GM12891 (cell line): ENCODE results near the gene MRPL4.
"Not testable (repeated sequence)": the region's sequence is repeated elsewhere in the genome, so short reads cannot be mapped to it uniquely, and the experiment has no call there.

ENCODE experiments used
- DNase-seq: peaks from one replicate; pipeline ENCODE4 v3.0.0; 2011; ENCODE audit warnings: low spot score; ENCODE audit not compliant: insufficient read length
- FAIRE-seq: peaks from 2 replicates; lab custom pipeline; 2011; peaks lifted over from hg19 to GRCh38; lab: Jason Lieb, UNC
- PAX5 ChIP-seq: IDR thresholded peaks from 2 replicates; pipeline ENCODE4 v1.6.1; 2011; ENCODE audit warnings: low read length, moderate library complexity, mild to moderate bottlenecking; ENCODE audit not compliant: insufficient read depth, severe bottlenecking
- POLR2A ChIP-seq: IDR thresholded peaks from 2 replicates; pipeline ENCODE4 v1.6.1; 2011; ENCODE audit warnings: low read depth, low read length, control low read depth
- POLR2AphosphoS5 ChIP-seq: IDR thresholded peaks from 2 replicates; pipeline ENCODE4 v1.6.1; 2011; ENCODE audit warnings: low read depth, low read length, control low read depth
- POU2F2 ChIP-seq: IDR thresholded peaks from 2 replicates; pipeline ENCODE4 v1.6.1; 2011; ENCODE audit warnings: low read depth, mild to moderate bottlenecking, control low read depth, low read length, moderate library complexity
- SPI1 ChIP-seq: IDR thresholded peaks from 2 replicates; pipeline ENCODE4 v1.6.1; 2011; ENCODE audit warnings: low read depth, low read length, control low read depth
- TAF1 ChIP-seq: IDR thresholded peaks from 2 replicates; pipeline ENCODE4 v1.6.1; 2011; ENCODE audit warnings: low read depth, low read length, control low read depth

MRPL4 gene

DNA sequence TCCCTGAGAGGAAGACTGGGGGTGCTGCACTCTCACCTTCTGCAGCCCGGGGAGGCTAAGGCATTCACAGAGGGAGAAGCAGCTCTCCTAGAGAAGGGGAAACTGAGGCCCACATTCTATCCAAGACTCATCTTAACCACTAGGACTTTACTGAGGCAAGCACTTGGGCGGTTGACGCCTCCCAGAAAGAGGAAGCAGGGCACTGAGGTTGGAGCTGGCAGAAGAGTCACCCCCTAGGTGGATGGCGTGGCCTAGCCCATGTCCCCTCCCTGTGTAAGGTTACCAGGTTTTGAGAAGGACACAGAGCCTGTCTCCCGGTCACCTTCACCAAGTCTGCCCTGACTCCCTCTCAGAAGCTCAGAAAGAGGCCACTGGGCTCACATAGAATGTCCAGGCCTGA, 23.6 kb upstream of the MRPL4 start:
- TF ChIP-seq POLR2AphosphoS5, result no peak
- TF ChIP-seq POU2F2, result no peak
- no peak for TF ChIP-seq POLR2A
- TF ChIP-seq SPI1, result no peak
- no peak for TF ChIP-seq TAF1
- TF ChIP-seq PAX5, result no peak
- DNase-seq (no peak), FAIRE-seq (no peak)

DNA sequence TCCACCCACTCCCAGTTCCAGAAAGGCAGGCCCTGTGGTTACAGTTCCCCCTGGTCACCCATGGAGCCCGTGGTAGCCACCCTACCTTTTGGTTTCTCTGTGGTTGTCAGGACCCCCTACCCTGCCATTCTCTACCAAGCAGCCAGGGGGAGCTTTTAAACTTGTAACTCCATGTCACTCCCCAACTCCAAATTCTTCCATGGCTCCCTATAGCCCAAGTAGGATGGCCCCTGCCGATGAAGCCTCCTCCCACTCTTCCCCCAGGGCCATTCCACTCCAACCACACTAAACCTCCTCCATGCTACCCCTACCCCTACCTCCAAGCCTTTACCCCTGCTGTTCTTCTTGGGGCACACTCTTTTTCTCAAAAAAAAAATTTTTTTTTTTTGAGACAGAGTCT, 23.1 kb upstream of the MRPL4 start:
- DNase-seq (no peak), FAIRE-seq (peak; percentile 85)
- TF ChIP-seq SPI1 (no peak), POLR2A (no peak), POLR2AphosphoS5 (no peak), TAF1 (no peak), POU2F2 (no peak), PAX5 (no peak)

DNA sequence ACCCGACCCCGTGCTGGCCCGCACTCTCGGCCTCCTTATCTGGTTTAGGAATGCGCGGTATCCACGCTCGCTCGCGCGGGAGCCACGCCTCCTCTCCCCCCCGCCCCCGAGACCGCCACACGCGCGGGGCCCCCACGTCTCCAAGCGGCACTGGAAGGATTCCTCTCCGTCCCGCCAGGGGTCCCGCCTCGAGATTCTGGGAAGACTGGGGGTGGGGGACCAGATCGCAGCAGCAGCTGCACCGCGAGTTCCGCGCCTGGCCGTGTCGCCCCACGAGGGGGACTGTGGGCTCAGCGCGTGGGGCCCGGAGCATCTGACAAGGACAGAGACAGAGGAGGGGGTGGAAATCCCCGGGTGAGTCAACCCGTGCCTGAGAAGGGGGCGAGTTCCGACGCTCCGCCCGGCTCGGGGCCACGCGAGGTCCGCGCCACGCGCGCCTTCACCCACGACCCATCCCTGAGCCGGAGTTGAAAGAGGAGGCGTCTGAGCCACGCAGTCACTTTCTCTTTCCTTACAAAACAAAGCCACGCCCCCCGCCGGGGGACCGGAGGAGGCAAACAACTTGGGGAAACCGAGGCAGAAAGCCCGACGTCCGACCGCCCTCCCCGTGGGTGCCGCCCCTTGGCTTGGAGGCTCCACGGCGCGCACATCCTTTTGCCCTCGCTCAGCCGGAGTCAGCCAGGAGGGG, 21.7 kb upstream of the MRPL4 start:
- TF ChIP-seq POU2F2, result no peak
- 0 out of 2 replicates have a peak, but pooled peaks have one; percentile 22 for TF ChIP-seq TAF1
- peak; percentile 20 for FAIRE-seq
- no peak for DNase-seq

DNA sequence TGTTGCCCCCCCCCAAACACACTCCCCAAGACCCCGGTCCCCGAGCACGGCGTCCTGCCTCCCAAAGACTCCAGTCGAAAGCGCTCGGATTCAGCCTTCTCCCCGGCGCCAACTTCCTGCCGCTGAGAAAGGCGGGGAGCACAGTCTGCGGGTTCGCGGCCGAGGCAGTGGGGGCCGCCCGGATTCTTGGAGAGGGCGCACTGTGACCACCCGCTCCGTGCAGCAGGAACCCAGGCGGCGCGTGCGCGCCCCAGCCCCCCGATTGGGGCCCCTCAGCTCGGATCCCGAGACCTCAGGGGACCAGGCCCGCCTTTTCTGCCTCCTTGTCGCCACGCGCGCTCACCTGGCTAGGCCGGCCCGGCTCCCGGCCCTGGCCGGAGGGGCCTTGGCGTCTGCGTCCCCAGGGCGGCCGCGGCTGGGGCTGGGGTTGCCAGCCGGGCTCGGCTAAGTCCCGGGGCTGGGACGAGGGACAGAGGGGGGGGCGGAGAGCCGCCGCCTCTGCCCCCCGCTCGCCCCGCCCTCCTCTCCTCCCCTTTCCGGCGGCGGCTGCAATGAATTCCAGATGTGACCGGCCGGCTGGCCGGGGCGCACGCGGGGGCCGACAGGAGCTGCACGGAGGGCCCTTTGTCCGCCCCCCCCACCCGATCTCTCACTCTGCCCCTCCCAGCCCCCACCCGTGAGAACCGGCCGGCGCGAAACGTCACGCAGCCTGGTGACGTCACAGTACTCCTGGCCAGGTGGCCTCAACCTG, 21.0 kb upstream of the MRPL4 start, which contains the start of gene S1PR2:
Gene S1PR2, minus strand, starts transcription at position 471 of the 751 bp plus-strand sequence. CDS start 6,426 bp downstream, outside the sequence.
- FAIRE-seq, result peak; percentile 82
- DNase-seq, result peak; percentile 86

DNA sequence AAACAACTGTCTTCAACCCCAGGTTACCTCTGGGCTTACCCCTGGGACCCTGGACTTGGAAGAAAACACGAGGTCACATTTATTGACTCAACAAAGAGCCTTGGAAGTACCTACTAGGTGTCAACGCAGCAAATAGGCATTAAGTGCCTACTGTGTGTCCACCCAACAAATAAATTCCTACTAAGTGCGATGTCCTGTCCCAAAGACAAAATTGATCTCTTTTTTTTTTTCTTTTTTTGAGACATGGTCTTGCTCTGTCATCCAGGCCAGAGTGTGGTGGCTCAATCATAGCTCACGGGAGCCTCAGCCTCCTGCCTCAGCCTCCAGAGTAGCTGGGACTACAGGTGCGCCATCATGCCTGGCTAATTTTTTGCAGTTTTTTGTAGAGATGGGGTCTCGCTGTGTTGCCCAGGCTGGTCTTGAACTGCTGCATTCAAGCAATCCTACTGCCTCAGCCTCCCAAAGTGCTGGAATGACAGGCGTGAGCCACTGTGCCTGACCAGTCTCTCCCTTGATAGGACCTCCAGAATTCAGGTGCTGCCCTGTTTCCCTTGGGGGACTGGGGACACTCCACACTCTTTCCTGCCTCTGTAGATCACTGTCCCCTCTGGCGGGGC, 20.3 kb upstream of the MRPL4 start:
- no peak for DNase-seq
- FAIRE-seq, result no peak
- TF ChIP-seq POU2F2, result no peak
- no peak for TF ChIP-seq POLR2A
- TF ChIP-seq SPI1, result no peak
- TF ChIP-seq POLR2AphosphoS5, result no peak
- no peak for TF ChIP-seq TAF1
- no peak for TF ChIP-seq PAX5

More for the DNA sequence above, 21.0 kb upstream of the MRPL4 start, which contains the start of gene S1PR2:
- TF ChIP-seq SPI1 (no peak), PAX5 (peak; percentile 4)

DNA sequence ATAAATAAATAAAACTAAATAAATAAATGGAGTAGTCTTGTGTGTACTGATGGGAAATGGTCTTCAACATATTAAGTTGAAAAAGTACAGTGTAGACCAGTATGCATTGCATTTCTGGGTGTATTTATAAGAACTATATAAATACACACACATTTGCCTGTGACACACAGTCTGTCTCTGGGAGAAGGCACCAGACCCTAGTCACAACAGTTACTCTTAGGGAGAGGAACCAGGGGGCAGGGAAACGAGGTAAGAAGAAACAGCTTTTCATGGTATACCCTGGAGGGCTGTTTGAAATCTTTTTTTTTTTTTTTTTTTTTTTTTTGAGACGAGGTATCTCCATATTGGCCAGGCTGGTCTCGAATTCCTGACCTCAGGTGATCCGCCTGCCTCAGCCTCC, 18.1 kb upstream of the MRPL4 start:
- DNase-seq (no peak), FAIRE-seq (no peak)
- TF ChIP-seq POLR2A (no peak), SPI1 (no peak), PAX5 (no peak), POLR2AphosphoS5 (no peak), TAF1 (no peak), POU2F2 (no peak)

DNA sequence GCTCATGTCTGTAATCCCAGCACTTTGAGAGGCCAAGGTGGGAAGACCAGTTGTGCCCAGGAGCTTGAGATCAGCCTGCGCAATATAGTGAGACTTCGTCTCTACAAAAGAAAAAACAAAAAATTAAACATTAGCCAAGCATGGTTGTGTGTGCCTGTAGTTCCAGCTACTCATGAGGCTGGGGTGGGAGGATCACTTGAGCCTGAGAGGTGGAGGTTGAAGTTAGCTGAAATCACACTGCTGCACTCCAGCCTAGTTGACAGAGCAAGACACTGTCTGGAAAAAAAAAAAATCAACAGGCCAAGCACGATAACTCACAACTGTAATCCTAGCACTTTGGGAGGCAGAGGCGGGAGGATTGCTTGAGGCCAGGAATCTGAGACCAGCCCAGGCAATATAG, 17.0 kb upstream of the MRPL4 start:
- DNase-seq (no peak), FAIRE-seq (no peak)
- TF ChIP-seq POU2F2 (no peak), POLR2A (no peak), TAF1 (no peak), PAX5 (no peak), POLR2AphosphoS5 (no peak)

DNA sequence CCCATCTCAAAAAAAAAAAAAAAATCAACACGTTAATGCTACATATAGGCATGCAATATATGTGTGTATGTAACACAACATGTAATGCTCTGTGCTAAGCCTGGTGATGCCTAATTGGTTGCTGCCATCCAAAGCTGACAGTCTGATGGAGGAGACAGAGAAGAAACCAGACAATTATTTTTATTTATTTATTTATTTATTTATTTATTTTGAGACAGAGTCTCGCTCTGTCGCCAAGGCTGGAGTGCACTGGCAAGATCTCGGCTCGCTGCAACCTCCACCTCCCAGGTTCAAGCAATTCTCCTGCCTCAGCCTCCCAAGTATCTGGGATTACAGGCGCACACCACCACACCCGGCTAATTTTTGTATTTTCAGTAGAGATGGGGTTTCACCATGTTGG, 16.6 kb upstream of the MRPL4 start:
- FAIRE-seq, DNase-seq: not testable (repeated sequence)

DNA sequence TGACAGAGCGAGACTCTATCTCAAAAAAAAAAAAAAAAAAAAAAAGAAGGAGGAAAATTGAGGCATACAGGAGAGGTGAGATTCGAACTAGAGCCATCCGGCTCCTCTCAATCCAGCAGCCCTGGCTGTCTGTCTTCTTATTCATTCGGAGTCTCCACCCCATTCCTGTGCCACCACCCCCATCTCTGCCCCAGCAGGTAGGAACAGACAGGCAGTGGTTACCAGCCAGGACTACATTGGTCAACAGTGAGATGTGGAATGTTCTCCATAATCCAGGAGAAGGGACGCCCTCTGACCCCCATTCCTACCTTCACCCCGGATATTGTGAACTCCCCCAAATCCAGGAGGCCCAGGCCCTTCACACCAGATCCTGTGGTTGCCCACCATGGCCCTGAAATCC, 14.3 kb upstream of the MRPL4 start:
- DNase-seq (no peak), FAIRE-seq (no peak)
- no peak for TF ChIP-seq POLR2A
- no peak for TF ChIP-seq POLR2AphosphoS5
- TF ChIP-seq PAX5, result no peak
- TF ChIP-seq POU2F2, result no peak
- no peak for TF ChIP-seq SPI1
- TF ChIP-seq TAF1, result no peak
